ENCODE data around the gene RNLS.
"Not testable (repeated sequence)": the region's sequence is repeated elsewhere in the genome, so short reads cannot be mapped to it uniquely, and the experiment has no call there.

Gene RNLS

GRCh38 chr10:88493691-88494483 lies 89.2 kb downstream of the RNLS start:
- no peak for TF ChIP-seq CTCF (IDR thresholded peaks at IDR 0.05; ENCODE audit: low read depth, low read length)
- DNase-seq (ENCODE audit: extremely low read depth, low read depth), result no peak

- TF ChIP-seq CTCF (IDR thresholded peaks at IDR 0.05; ENCODE audit: low read depth, low read length), result no peak
- DNase-seq (ENCODE audit: extremely low read depth, low read depth), result no peak
These were observed 91.8 kb downstream of the RNLS start for GRCh38 chr10:88491314-88491713.

- TF ChIP-seq CTCF (IDR thresholded peaks at IDR 0.05; ENCODE audit: low read depth, low read length), result no peak
- no peak for DNase-seq (ENCODE audit: extremely low read depth, low read depth)
These were observed 92.7 kb downstream of the RNLS start for GRCh38 chr10:88490231-88490980.

- no peak for TF ChIP-seq CTCF (IDR thresholded peaks at IDR 0.05; ENCODE audit: low read depth, low read length)
- no peak for DNase-seq (ENCODE audit: extremely low read depth, low read depth)
These were observed 94.0 kb downstream of the RNLS start for GRCh38 chr10:88489107-88489506.

- not testable (repeated sequence) for DNase-seq (ENCODE audit: extremely low read depth, low read depth)
These were observed 96.3 kb downstream of the RNLS start for GRCh38 chr10:88486816-88487215.

GRCh38 chr10:88482220-88482619 lies 100.9 kb downstream of the RNLS start:
- no peak for DNase-seq (ENCODE audit: extremely low read depth, low read depth)
- TF ChIP-seq CTCF (IDR thresholded peaks at IDR 0.05; ENCODE audit: low read depth, low read length), result no peak

GRCh38 chr10:88478256-88478655 lies 104.9 kb downstream of the RNLS start:
- no peak for DNase-seq (ENCODE audit: extremely low read depth, low read depth)
- TF ChIP-seq CTCF (IDR thresholded peaks at IDR 0.05; ENCODE audit: low read depth, low read length), result no peak

Measured in AG09319 (cell line).